Measurements from ENCODE around the gene PPM1H. TPM values are rescaled to one million over a fixed set of nuclear protein-coding genes. Genes with fewer than 3 reads are reported as not detected.

PPM1H gene
- total RNA-seq, 3 donors from 2014 or later (not counting 1 experiment from before 2014, with no cell fraction given): 0.18 to 2.1 (median 0.40) TPM

- intact Hi-C loops (cut with micrococcal nuclease): no loop called here
- H3K4me1 Mint-ChIP-seq: no peaks in the 10 kb centered on the region
- no peaks in the 10 kb centered on the region for H3K9me3 ChIP-seq (ENCODE audit: control insufficient read depth, insufficient read depth, low read length)
- no peak overlapping the region for H3K4me3 Mint-ChIP-seq
- H3K27ac Mint-ChIP-seq: no peak overlapping the region
- no peaks in the 10 kb centered on the region for H3K27me3 ChIP-seq (ENCODE audit: control insufficient read depth, insufficient read depth, low read length)
- peaks cover 3 to 14% of the 10 kb centered on the region in 2 donors for H3K27me3 Mint-ChIP-seq (ENCODE audit: low read depth in 2 of 2)
- H3K4me3 ChIP-seq (ENCODE audit: low read length): no peak overlapping the region
- no peaks in the 10 kb centered on the region for H3K36me3 ChIP-seq (ENCODE audit: control insufficient read depth, insufficient read depth, low read length)
- no peaks in the 10 kb centered on the region for H3K9me3 Mint-ChIP-seq
- H3K27ac ChIP-seq (ENCODE audit: low read length): no peak overlapping the region
- no peaks in the 10 kb centered on the region for H3K36me3 Mint-ChIP-seq
- no peaks in the 10 kb centered on the region for H3K4me1 ChIP-seq (ENCODE audit: control insufficient read depth, insufficient read depth, low read length)
- ATAC-seq (no peak), DNase-seq (no peak)
- TF ChIP-seq CTCF (IDR thresholded peaks at IDR 0.05): no peak
- WGBS (ENCODE audit: insufficient coverage): no CpG with 5 or more reads among the region's 1 CpG
Measured at GRCh38 chr12:62925680-62926079, 9.3 kb downstream of the PPM1H start.

DNA sequence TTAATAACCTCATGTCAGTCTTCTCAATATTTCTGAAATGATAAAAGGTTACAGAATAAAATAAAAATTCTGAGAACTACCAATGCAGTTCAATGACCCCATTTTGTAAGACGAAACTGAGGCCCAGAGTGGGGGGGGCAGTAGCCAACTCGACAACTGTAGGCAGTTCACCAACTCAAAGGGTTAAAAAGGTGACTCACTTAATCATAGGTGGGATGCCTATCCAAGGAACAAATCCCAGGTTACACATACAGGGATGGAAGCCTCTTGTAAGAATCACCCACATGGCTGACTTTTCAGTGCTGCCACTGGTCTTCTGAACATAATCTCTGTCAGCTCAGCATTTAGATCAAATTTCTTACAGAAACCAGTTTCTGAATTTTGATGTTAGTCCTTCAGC is 10.9 kb downstream of the PPM1H start:
- Histone ChIP-seq H3K27me3 (ENCODE audit: control insufficient read depth, insufficient read depth, low read length) (no peaks in the 10 kb centered on the region), H3K9me3 (ENCODE audit: control insufficient read depth, insufficient read depth, low read length) (no peaks in the 10 kb centered on the region), H3K4me1 (ENCODE audit: control insufficient read depth, insufficient read depth, low read length) (no peaks in the 10 kb centered on the region), H3K27ac (ENCODE audit: low read length) (no peak overlapping the region), H3K36me3 (ENCODE audit: control insufficient read depth, insufficient read depth, low read length) (no peaks in the 10 kb centered on the region), H3K4me3 (ENCODE audit: low read length) (no peak overlapping the region)
- no peak for TF ChIP-seq CTCF (IDR thresholded peaks at IDR 0.05)
- Mint-ChIP-seq H3K27me3 (ENCODE audit: low read depth in 2 of 2) (peaks cover 0 to 7% of the 10 kb centered on the region in 2 donors), H3K4me3 (no peak overlapping the region), H3K4me1 (no peaks in the 10 kb centered on the region), H3K9me3 (no peaks in the 10 kb centered on the region), H3K27ac (no peak overlapping the region), H3K36me3 (no peaks in the 10 kb centered on the region)
- intact Hi-C loops (cut with micrococcal nuclease): no loop called here
- 98% methylated on average over 2 of the region's 2 CpGs for WGBS (ENCODE audit: insufficient coverage)
- no peak for ATAC-seq
- no peak for DNase-seq

DNA sequence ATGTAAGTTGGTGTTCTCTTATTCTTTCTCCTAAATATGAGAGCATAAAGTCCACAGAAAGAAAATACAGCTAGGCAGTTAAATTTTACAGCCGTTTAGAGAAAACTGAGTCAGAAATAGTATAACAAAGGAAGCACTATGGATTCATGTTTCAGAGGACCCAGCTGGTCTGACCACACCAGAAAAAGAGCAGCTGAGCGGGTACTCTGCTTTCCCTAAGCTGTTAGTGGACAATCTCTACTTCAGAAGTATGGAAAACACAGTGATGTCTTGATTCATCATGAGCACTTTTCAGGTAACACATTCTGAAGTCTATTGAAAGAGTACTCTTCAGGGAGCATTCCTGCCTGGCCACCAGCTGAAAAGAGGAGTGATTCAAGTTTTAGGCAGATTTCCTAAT is 12.4 kb downstream of the PPM1H start:
- Mint-ChIP-seq H3K36me3 (no peaks in the 10 kb centered on the region), H3K9me3 (no peaks in the 10 kb centered on the region), H3K27me3 (ENCODE audit: low read depth in 2 of 2) (no peaks in the 10 kb centered on the region), H3K4me3 (no peak overlapping the region), H3K27ac (no peak overlapping the region), H3K4me1 (no peaks in the 10 kb centered on the region)
- Histone ChIP-seq H3K4me3 (ENCODE audit: low read length) (no peak overlapping the region), H3K27me3 (ENCODE audit: control insufficient read depth, insufficient read depth, low read length) (no peaks in the 10 kb centered on the region), H3K27ac (ENCODE audit: low read length) (no peak overlapping the region), H3K36me3 (ENCODE audit: control insufficient read depth, insufficient read depth, low read length) (no peaks in the 10 kb centered on the region), H3K9me3 (ENCODE audit: control insufficient read depth, insufficient read depth, low read length) (no peaks in the 10 kb centered on the region), H3K4me1 (ENCODE audit: control insufficient read depth, insufficient read depth, low read length) (no peaks in the 10 kb centered on the region)
- 72% methylated on average over 2 of the region's 2 CpGs for WGBS (ENCODE audit: insufficient coverage)
- intact Hi-C loops (cut with micrococcal nuclease): no loop called here
- DNase-seq (no peak), ATAC-seq (no peak)
- no peak for TF ChIP-seq CTCF (IDR thresholded peaks at IDR 0.05)

GRCh38 chr12:62919838-62920237 is 15.1 kb downstream of the PPM1H start:
- Histone ChIP-seq H3K9me3 (ENCODE audit: control insufficient read depth, insufficient read depth, low read length) (no peaks in the 10 kb centered on the region), H3K4me3 (ENCODE audit: low read length) (no peak overlapping the region), H3K27ac (ENCODE audit: low read length) (no peak overlapping the region), H3K36me3 (ENCODE audit: control insufficient read depth, insufficient read depth, low read length) (no peaks in the 10 kb centered on the region), H3K4me1 (ENCODE audit: control insufficient read depth, insufficient read depth, low read length) (no peaks in the 10 kb centered on the region), H3K27me3 (ENCODE audit: control insufficient read depth, insufficient read depth, low read length) (no peaks in the 10 kb centered on the region)
- Mint-ChIP-seq H3K27me3 (ENCODE audit: low read depth in 2 of 2) (no peaks in the 10 kb centered on the region), H3K27ac (no peak overlapping the region), H3K9me3 (no peaks in the 10 kb centered on the region), H3K4me3 (no peak overlapping the region), H3K4me1 (no peaks in the 10 kb centered on the region), H3K36me3 (no peaks in the 10 kb centered on the region)
- ATAC-seq (no peak), DNase-seq (no peak)
- TF ChIP-seq CTCF (IDR thresholded peaks at IDR 0.05): no peak
- intact Hi-C loops (cut with micrococcal nuclease): no loop called here
- 60% methylated on average over 2 of the region's 2 CpGs for WGBS (ENCODE audit: insufficient coverage)
